ENCODE data around the gene ARHGAP26.

ARHGAP26 gene

GRCh38 chr5:143174714-143175398, 404.7 kb downstream of the ARHGAP26 start:
- H3K79me2 ChIP-seq (ENCODE audit: insufficient read depth, low read length), result no peaks in the 10 kb centered on the region
- H3K9ac ChIP-seq (ENCODE audit: low read length), result no peak overlapping the region; the same call in 1 of the 2 replicates
- H3K4me1 ChIP-seq (ENCODE audit: insufficient read depth, low read length, severe bottlenecking), result peaks cover 44% of the 10 kb centered on the region
- H3K9me3 ChIP-seq (ENCODE audit: low read length), result no peaks in the 10 kb centered on the region
- no peaks in the 10 kb centered on the region for H3F3A ChIP-seq (ENCODE audit: insufficient read depth, low read length)
- H3K27me3 ChIP-seq (ENCODE audit: insufficient read depth, low read length), result no peaks in the 10 kb centered on the region
- no peak overlapping the region for H2AFZ ChIP-seq (ENCODE audit: low read length)
- no peaks in the 10 kb centered on the region for H3K9me2 ChIP-seq (ENCODE audit: low read depth, low read length)
- no peak overlapping the region for H3K4me2 ChIP-seq (ENCODE audit: low read length)
- H3K36me3 ChIP-seq (ENCODE audit: insufficient read depth, low read length), result no peaks in the 10 kb centered on the region
- H3K27ac ChIP-seq (ENCODE audit: low read depth, low read length, poor library complexity, severe bottlenecking), result peak overlapping the region; percentile 6
- no peaks in the 10 kb centered on the region for H4K20me1 ChIP-seq (ENCODE audit: insufficient read depth, low read length)
- TF ChIP-seq CTCF (IDR thresholded peaks at IDR 0.05; ENCODE audit: low read length), result no peak
- no peak for TF ChIP-seq EZH2 (IDR thresholded peaks at IDR 0.05; ENCODE audit: borderline replicate concordance, low read length)
- no peak overlapping the region for H3K4me3 ChIP-seq (ENCODE audit: low read depth, low read length, poor library complexity, severe bottlenecking)

- Histone ChIP-seq H3K4me2 (ENCODE audit: low read length) (no peak overlapping the region), H3K27me3 (ENCODE audit: insufficient read depth, low read length) (no peaks in the 10 kb centered on the region), H3K27ac (ENCODE audit: low read depth, low read length, poor library complexity, severe bottlenecking) (peak overlapping the region; percentile 6), H3K9me2 (ENCODE audit: low read depth, low read length) (no peaks in the 10 kb centered on the region), H3K4me3 (ENCODE audit: low read depth, low read length, poor library complexity, severe bottlenecking) (no peak overlapping the region), H3K79me2 (ENCODE audit: insufficient read depth, low read length) (no peaks in the 10 kb centered on the region), H3K9me3 (ENCODE audit: low read length) (no peaks in the 10 kb centered on the region), H3K36me3 (ENCODE audit: insufficient read depth, low read length) (no peaks in the 10 kb centered on the region), H4K20me1 (ENCODE audit: insufficient read depth, low read length) (no peaks in the 10 kb centered on the region), H3F3A (ENCODE audit: insufficient read depth, low read length) (no peaks in the 10 kb centered on the region), H2AFZ (ENCODE audit: low read length) (no peak overlapping the region), H3K4me1 (ENCODE audit: insufficient read depth, low read length, severe bottlenecking) (peaks cover 38% of the 10 kb centered on the region), H3K9ac (ENCODE audit: low read length) (no peak overlapping the region)
- TF ChIP-seq CTCF (IDR thresholded peaks at IDR 0.05; ENCODE audit: low read length), result 0 out of 2 replicates have a peak, but pooled peaks have one; percentile 19
- no peak for TF ChIP-seq EZH2 (IDR thresholded peaks at IDR 0.05; ENCODE audit: borderline replicate concordance, low read length)
These were observed 405.9 kb downstream of the ARHGAP26 start for GRCh38 chr5:143176048-143176447.

GRCh38 chr5:143177263-143177983, 407.2 kb downstream of the ARHGAP26 start:
- Histone ChIP-seq H3K36me3 (ENCODE audit: insufficient read depth, low read length) (no peaks in the 10 kb centered on the region), H3K4me1 (ENCODE audit: insufficient read depth, low read length, severe bottlenecking) (peaks cover 44% of the 10 kb centered on the region), H3K9me3 (ENCODE audit: low read length) (no peaks in the 10 kb centered on the region), H4K20me1 (ENCODE audit: insufficient read depth, low read length) (no peaks in the 10 kb centered on the region), H3K9ac (ENCODE audit: low read length) (no peak overlapping the region), H2AFZ (ENCODE audit: low read length) (no peak overlapping the region), H3K4me3 (ENCODE audit: low read depth, low read length, poor library complexity, severe bottlenecking) (no peak overlapping the region), H3K27ac (ENCODE audit: low read depth, low read length, poor library complexity, severe bottlenecking) (peak overlapping the region; percentile 49), H3K4me2 (ENCODE audit: low read length) (no peak overlapping the region; the same call in 1 of the 2 replicates), H3K9me2 (ENCODE audit: low read depth, low read length) (no peaks in the 10 kb centered on the region), H3K79me2 (ENCODE audit: insufficient read depth, low read length) (no peaks in the 10 kb centered on the region), H3F3A (ENCODE audit: insufficient read depth, low read length) (no peaks in the 10 kb centered on the region), H3K27me3 (ENCODE audit: insufficient read depth, low read length) (no peaks in the 10 kb centered on the region)
- TF ChIP-seq CTCF (IDR thresholded peaks at IDR 0.05; ENCODE audit: low read length), result no peak
- TF ChIP-seq EZH2 (IDR thresholded peaks at IDR 0.05; ENCODE audit: borderline replicate concordance, low read length), result no peak
